ENCODE data around the gene ST3GAL2. TPM values are rescaled to one million over a fixed set of nuclear protein-coding genes. Genes with fewer than 3 reads are reported as not detected.

The ST3GAL2 gene
- total RNA-seq, 1 donor from 2014 or later: 23.6 TPM

- DNase-seq: no peak
Observed at GRCh38 chr16:70331588-70332358, 107.1 kb downstream of the ST3GAL2 start.

DNA sequence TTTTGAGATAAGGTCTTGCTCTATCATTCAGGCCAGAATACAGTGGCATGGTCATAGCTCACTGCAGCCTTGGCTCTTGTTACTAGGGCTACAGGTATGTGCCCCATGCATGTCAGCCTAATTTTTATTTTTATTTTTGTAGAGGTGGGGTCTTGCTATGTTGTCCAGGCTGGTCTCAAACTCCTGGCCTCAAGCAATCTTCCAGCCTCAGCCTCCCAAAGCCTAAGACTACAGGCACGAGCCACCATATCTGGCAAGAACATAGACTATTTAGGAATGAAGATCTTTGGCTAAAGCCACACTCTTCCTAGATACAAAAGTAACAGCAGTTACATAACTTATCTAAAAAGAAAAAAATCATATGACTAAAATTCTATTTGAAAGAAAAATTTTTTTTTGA lies 107.8 kb downstream of the ST3GAL2 start:
- DNase-seq: no peak

Small RNAs within 50 kb of the gene (small RNA-seq; reads per million reads assigned to genes)
- not detected for gene RNU6-23P (ENCODE audit: low replicate concordance)
- not detected for gene RPS27P26 (ENCODE audit: low replicate concordance)

Other genes with a start within 250 kb of the ST3GAL2 start
- 23.7 TPM for gene EXOSC6, start 187.2 kb downstream of the ST3GAL2 start, total RNA-seq
- gene AARS1, start 149.6 kb downstream of the ST3GAL2 start, total RNA-seq: 55.1 TPM
- gene DDX19B, start 139.9 kb downstream of the ST3GAL2 start, total RNA-seq: 18.7 TPM
- gene DDX19A, start 92.2 kb downstream of the ST3GAL2 start, total RNA-seq: 30.0 TPM
- gene FCSK, start 15.5 kb upstream of the ST3GAL2 start, total RNA-seq: 8.7 TPM
- gene COG4, start 84.5 kb upstream of the ST3GAL2 start, total RNA-seq: 28.7 TPM
- 85.2 TPM for gene SF3B3, start 84.7 kb upstream of the ST3GAL2 start, total RNA-seq
- gene IL34, start 207.5 kb upstream of the ST3GAL2 start, total RNA-seq: 10.2 TPM
- 30.2 TPM for gene MTSS2, start 247.0 kb upstream of the ST3GAL2 start, total RNA-seq

Data from skin of body (tissue), 3 donors.